Liver (tissue), 9 donors: ENCODE results near the gene FANCI. TPM values are rescaled to one million over a fixed set of nuclear protein-coding genes. Genes with fewer than 3 reads are reported as not detected.

Experiments used
- DNase-seq: peaks from one replicate; pipeline ENCODE4 v3.0.0-alpha.2; 2017; ENCODE audit warnings: low spot score
- H3K27ac ChIP-seq, 2 donors: one replicate each; pipeline ENCODE4 v1.7.0; 2013; ENCODE audit warnings: inconsistent platforms in 2 of 2, low read length in 2 of 2, control low read depth in 1 of 2, low read depth in 1 of 2, mild to moderate bottlenecking in 1 of 2
- H3K27me3 ChIP-seq, 4 donors: one replicate each; pipeline versions ENCODE4 v1.6.1 to v1.7.0; 2013; ENCODE audit warnings: low read length in 3 of 4, inconsistent platforms in 1 of 4, mild to moderate bottlenecking in 1 of 4, moderate library complexity in 1 of 4; ENCODE audit not compliant: control insufficient read depth in 4 of 4, insufficient read depth in 4 of 4
- H3K36me3 ChIP-seq, 4 donors: one replicate each; pipeline versions ENCODE4 v1.6.1 to v1.7.0; 2013; ENCODE audit warnings: low read length in 3 of 4, mild to moderate bottlenecking in 3 of 4, low read depth in 1 of 4, moderate library complexity in 1 of 4; ENCODE audit not compliant: control insufficient read depth in 4 of 4, insufficient read depth in 3 of 4
- H3K4me1 ChIP-seq, 4 donors: one replicate each; pipeline versions ENCODE4 v1.6.1 to v1.7.0; 2013; ENCODE audit warnings: low read length in 3 of 4, mild to moderate bottlenecking in 3 of 4, moderate library complexity in 1 of 4; ENCODE audit not compliant: control insufficient read depth in 4 of 4, insufficient read depth in 4 of 4
- H3K4me3 ChIP-seq, 3 donors: one replicate each; pipeline versions ENCODE4 v1.6.1 to v1.7.0; 2013; ENCODE audit warnings: low read length in 3 of 3, control low read depth in 1 of 3, low read depth in 1 of 3, mild to moderate bottlenecking in 1 of 3
- H3K9ac ChIP-seq, 2 donors: one replicate each; pipeline ENCODE4 v1.7.0; 2013; ENCODE audit warnings: low read length in 2 of 2, mild to moderate bottlenecking in 2 of 2, moderate library complexity in 2 of 2, control low read depth in 1 of 2, low read depth in 1 of 2
- H3K9me3 ChIP-seq, 4 donors: one replicate each; pipeline versions ENCODE4 v1.6.1 to v1.7.0; 2013; ENCODE audit warnings: low read length in 3 of 4; ENCODE audit not compliant: control insufficient read depth in 4 of 4
- EGR1 ChIP-seq, 2 donors: IDR thresholded peaks; 2 replicates each; pipeline ENCODE4 v1.6.1; 2016 to 2018; ENCODE audit warnings: antibody characterized with exemption in 2 of 2, low read depth in 2 of 2
- FOXA1 ChIP-seq: IDR thresholded peaks from 2 replicates; pipeline ENCODE4 v1.6.1; 2016; ENCODE audit warnings: antibody characterized with exemption
- FOXA2 ChIP-seq: IDR thresholded peaks from 2 replicates; pipeline ENCODE4 v1.6.1; 2016; ENCODE audit warnings: antibody characterized with exemption
- GABPA ChIP-seq, 2 donors: IDR thresholded peaks in 1 of 2; conservative IDR thresholded peaks in 1 of 2; 2 replicates each; pipeline ENCODE4 v1.6.1; 2016; ENCODE audit warnings: antibody characterized with exemption in 2 of 2, mild to moderate bottlenecking in 1 of 2, moderate library complexity in 1 of 2
- HNF4A ChIP-seq, 2 donors: conservative IDR thresholded peaks; 2 replicates each; pipeline ENCODE4 v1.6.1; 2016; ENCODE audit warnings: antibody characterized with exemption in 2 of 2, mild to moderate bottlenecking in 2 of 2
- HNF4G ChIP-seq: IDR thresholded peaks from 2 replicates; pipeline ENCODE4 v1.6.1; 2016; ENCODE audit warnings: antibody characterized with exemption
- JUND ChIP-seq, 2 donors: IDR thresholded peaks; 2 replicates each; pipeline ENCODE4 v1.6.1; 2016; ENCODE audit warnings: antibody characterized with exemption in 2 of 2
- NR2F2 ChIP-seq: IDR thresholded peaks from 2 replicates; pipeline ENCODE4 v1.6.1; 2016; ENCODE audit warnings: antibody characterized with exemption
- SP1 ChIP-seq: IDR thresholded peaks from 2 replicates; pipeline ENCODE4 v1.6.1; 2018; ENCODE audit warnings: antibody characterized with exemption, mild to moderate bottlenecking
- TAF1 ChIP-seq: conservative IDR thresholded peaks from 2 replicates; pipeline ENCODE4 v1.6.1; 2016; ENCODE audit warnings: antibody characterized with exemption, mild to moderate bottlenecking
- YY1 ChIP-seq: IDR thresholded peaks from 2 replicates; pipeline ENCODE4 v1.6.1; 2016; ENCODE audit warnings: antibody characterized with exemption, mild to moderate bottlenecking
- WGBS: extraction: QIAGEN DNeasy Blood & Tissue Kit; methylation state at CpG from one replicate; pipeline ENCODE4 v1.1.7; 2013; 5-methylcytosine and 5-hydroxymethylcytosine counted together
- polyA plus RNA-seq, 2 donors: library from polyadenylated mRNA; stranded (reverse) in 1 of 2; unstranded in 1 of 2; fragments of 200-250 nt in 1 of 2; fragments of >200 nt in 1 of 2; fragmentation: Nextera tagmentation in 1 of 2; extraction: Ambion mirVana in 1 of 2; gene quantifications; one replicate each; pipeline versions ENCODE4 v1.2.1 to v1.2.3, GENCODE V29; 2013 to 2015
- total RNA-seq, 2 donors: library from RNA; depleted of rRNA; stranded (reverse); fragments of >200 nt; gene quantifications; one replicate each; pipeline ENCODE4 v1.2.3, GENCODE V29; 2014
- TF ChIP-seq, protein P1 (sequence below): IDR thresholded peaks from 2 replicates; pipeline ENCODE4 v1.6.1; 2016; ENCODE audit warnings: antibody characterized with exemption, mild to moderate bottlenecking
- TF ChIP-seq, protein P2 (sequence below): IDR thresholded peaks from 2 replicates; pipeline ENCODE4 v1.6.1; 2016; ENCODE audit warnings: antibody characterized with exemption
- TF ChIP-seq, protein P3 (sequence below): fragments of 150-350 bp; IDR thresholded peaks from 2 replicates; pipeline ENCODE4 v1.5.1; 2017; ENCODE audit warnings: improper control_type of control experiment, low read depth, low read length; ENCODE audit not compliant: missing input control
- donor health status: healthy.
- donor health status: healthy.
- donor health status: healthy.
- donor health status: healthy.
- donor health status: healthy.

The FANCI gene
- total and polyA plus RNA-seq, 4 donors: 1.7 to 41.9 (median 2.3) TPM

DNA sequence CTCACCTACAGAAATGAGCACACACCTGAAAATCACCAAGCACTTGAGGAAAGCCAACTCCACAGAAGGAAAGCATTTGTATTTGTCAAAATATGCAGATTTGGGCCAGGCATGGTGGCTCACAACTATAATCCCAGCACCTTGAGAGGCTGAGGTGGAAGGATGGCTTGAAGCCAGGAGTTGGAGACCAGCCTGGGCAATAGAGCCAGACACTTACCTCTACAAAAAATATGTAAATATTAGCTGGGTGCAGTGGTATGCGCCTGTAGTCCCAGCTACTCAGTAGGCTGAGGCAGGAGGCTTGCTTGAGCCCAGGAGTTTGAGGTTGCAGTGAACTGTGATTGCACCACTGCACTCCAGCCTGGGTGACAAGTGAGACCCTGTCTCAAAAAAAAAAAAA, 34.7 kb upstream of the FANCI start:
- no peaks in the 10 kb centered on the region for H3K36me3 ChIP-seq
- WGBS: 84% methylated on average over 1 of the region's 1 CpG

DNA sequence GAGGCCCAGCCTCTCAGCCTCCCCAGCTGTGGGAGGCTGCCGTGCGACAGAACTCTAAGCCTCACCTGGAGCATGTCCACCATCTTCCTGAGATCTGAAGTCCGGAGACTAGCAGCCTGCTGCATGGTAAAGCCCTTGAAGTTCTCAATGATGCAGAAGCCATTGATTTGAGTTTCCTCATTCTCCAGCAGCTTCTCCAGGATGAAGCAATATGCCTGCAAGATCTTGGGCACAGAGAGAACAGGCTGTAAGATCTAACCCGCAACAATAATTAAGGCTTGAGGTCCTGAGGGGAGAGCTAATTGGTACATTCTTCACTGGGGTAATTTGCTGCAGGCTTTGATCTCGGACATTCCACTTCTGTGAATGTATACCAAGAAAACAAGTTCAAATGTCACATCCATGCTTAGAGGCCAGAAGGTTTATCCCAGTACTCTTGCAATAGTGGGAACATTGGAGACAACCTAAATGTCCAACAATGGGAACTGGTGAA, 32.1 kb upstream of the FANCI start:
- TF ChIP-seq GABPA (IDR thresholded peaks at IDR 0.05 in 1 of 2, conservative IDR thresholded peaks at IDR 0.05 in 1 of 2): no peak
- no peak for TF ChIP-seq YY1
- TF ChIP-seq EGR1 (IDR thresholded peaks at IDR 0.05; ENCODE audit: low read depth in 2 of 2): no peak
- TF ChIP-seq, protein P1, sequence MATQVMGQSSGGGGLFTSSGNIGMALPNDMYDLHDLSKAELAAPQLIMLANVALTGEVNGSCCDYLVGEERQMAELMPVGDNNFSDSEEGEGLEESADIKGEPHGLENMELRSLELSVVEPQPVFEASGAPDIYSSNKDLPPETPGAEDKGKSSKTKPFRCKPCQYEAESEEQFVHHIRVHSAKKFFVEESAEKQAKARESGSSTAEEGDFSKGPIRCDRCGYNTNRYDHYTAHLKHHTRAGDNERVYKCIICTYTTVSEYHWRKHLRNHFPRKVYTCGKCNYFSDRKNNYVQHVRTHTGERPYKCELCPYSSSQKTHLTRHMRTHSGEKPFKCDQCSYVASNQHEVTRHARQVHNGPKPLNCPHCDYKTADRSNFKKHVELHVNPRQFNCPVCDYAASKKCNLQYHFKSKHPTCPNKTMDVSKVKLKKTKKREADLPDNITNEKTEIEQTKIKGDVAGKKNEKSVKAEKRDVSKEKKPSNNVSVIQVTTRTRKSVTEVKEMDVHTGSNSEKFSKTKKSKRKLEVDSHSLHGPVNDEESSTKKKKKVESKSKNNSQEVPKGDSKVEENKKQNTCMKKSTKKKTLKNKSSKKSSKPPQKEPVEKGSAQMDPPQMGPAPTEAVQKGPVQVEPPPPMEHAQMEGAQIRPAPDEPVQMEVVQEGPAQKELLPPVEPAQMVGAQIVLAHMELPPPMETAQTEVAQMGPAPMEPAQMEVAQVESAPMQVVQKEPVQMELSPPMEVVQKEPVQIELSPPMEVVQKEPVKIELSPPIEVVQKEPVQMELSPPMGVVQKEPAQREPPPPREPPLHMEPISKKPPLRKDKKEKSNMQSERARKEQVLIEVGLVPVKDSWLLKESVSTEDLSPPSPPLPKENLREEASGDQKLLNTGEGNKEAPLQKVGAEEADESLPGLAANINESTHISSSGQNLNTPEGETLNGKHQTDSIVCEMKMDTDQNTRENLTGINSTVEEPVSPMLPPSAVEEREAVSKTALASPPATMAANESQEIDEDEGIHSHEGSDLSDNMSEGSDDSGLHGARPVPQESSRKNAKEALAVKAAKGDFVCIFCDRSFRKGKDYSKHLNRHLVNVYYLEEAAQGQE: no peak
- no peak for TF ChIP-seq NR2F2
- Histone ChIP-seq H3K27ac (no peak overlapping the region), H3K27me3 (no peaks in the 10 kb centered on the region), H3K9me3 (no peaks in the 10 kb centered on the region), H3K36me3 (no peaks in the 10 kb centered on the region), H3K9ac (no peak overlapping the region), H3K4me3 (no peak overlapping the region), H3K4me1 (peaks cover 0 to 6% (median 2%) of the 10 kb centered on the region in 4 donors)
- 94% methylated on average over 5 of the region's 5 CpGs for WGBS
- DNase-seq: no peak

More for the DNA sequence above, 34.7 kb upstream of the FANCI start:
- Histone ChIP-seq H3K9ac (no peak overlapping the region), H3K27me3 (no peaks in the 10 kb centered on the region), H3K4me1 (peaks cover 0 to 8% (median 2%) of the 10 kb centered on the region in 4 donors), H3K27ac (no peak overlapping the region), H3K9me3 (no peaks in the 10 kb centered on the region), H3K4me3 (no peak overlapping the region)
- no peak for DNase-seq
- TF ChIP-seq SP1 (no peak), GABPA (IDR thresholded peaks at IDR 0.05 in 1 of 2, conservative IDR thresholded peaks at IDR 0.05 in 1 of 2) (no peak), HNF4G (no peak), FOXA2 (no peak), NR2F2 (no peak), FOXA1 (no peak), HNF4A (conservative IDR thresholded peaks at IDR 0.05) (no peak), JUND (IDR thresholded peaks at IDR 0.05) (no peak), YY1 (no peak), TAF1 (no peak)
- TF ChIP-seq, protein P2, sequence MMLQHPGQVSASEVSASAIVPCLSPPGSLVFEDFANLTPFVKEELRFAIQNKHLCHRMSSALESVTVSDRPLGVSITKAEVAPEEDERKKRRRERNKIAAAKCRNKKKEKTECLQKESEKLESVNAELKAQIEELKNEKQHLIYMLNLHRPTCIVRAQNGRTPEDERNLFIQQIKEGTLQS: no peak
- TF ChIP-seq, protein P1: no peak
- TF ChIP-seq, protein P3, sequence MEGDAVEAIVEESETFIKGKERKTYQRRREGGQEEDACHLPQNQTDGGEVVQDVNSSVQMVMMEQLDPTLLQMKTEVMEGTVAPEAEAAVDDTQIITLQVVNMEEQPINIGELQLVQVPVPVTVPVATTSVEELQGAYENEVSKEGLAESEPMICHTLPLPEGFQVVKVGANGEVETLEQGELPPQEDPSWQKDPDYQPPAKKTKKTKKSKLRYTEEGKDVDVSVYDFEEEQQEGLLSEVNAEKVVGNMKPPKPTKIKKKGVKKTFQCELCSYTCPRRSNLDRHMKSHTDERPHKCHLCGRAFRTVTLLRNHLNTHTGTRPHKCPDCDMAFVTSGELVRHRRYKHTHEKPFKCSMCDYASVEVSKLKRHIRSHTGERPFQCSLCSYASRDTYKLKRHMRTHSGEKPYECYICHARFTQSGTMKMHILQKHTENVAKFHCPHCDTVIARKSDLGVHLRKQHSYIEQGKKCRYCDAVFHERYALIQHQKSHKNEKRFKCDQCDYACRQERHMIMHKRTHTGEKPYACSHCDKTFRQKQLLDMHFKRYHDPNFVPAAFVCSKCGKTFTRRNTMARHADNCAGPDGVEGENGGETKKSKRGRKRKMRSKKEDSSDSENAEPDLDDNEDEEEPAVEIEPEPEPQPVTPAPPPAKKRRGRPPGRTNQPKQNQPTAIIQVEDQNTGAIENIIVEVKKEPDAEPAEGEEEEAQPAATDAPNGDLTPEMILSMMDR: no peak
